K562 (cell line): ENCODE measurements around the gene WDR18. TPM values are rescaled to one million over a fixed set of nuclear protein-coding genes. Genes with fewer than 3 reads are reported as not detected.

Source experiments
- DEAF1 ChIP-seq: fragments of 450-650 bp; formaldehyde crosslinking; IDR thresholded peaks from 2 replicates; pipeline ENCODE4 v1.4.0; 2020; ENCODE audit warnings: mild to moderate bottlenecking, moderate library complexity
- E2F3 ChIP-seq: fragments of 250-450 bp; sonication (Bioruptor Pico); IDR thresholded peaks from 2 replicates; pipeline ENCODE4 v1.4.0; 2020; ENCODE audit warnings: mild to moderate bottlenecking
- ELF4 ChIP-seq: fragments of 450-650 bp; formaldehyde crosslinking; IDR thresholded peaks from 2 replicates; pipeline ENCODE4 v1.4.0; 2022; ENCODE audit warnings: missing genetic modification characterization
- ERF ChIP-seq: fragments of 450-650 bp; formaldehyde crosslinking; IDR thresholded peaks from 2 replicates; pipeline ENCODE4 v1.4.0; 2020; ENCODE audit warnings: mild to moderate bottlenecking, mixed read lengths
- GATAD2B ChIP-seq: fragments of 450-650 bp; IDR thresholded peaks from 2 replicates; pipeline ENCODE4 v1.6.1; 2017; ENCODE audit warnings: mild to moderate bottlenecking, borderline replicate concordance
- HDAC2 ChIP-seq: fragments of 450-650 bp; IDR thresholded peaks from 2 replicates; pipeline ENCODE4 v1.6.1; 2016; ENCODE audit warnings: mild to moderate bottlenecking
- HMGN3 ChIP-seq: IDR thresholded peaks from 2 replicates; pipeline ENCODE4 v1.6.1; 2011; ENCODE audit warnings: borderline replicate concordance, low read depth, mild to moderate bottlenecking, mixed read lengths, low read length; ENCODE audit not compliant: insufficient read length; ENCODE audit errors: extremely low read depth
- HSF4 ChIP-seq: fragments of 250-450 bp; sonication (Bioruptor Pico); IDR thresholded peaks from 2 replicates; pipeline ENCODE4 v2.1.2; 2022; ENCODE audit warnings: mild to moderate bottlenecking, moderate library complexity, borderline replicate concordance
- MTA3 ChIP-seq: fragments of 450-650 bp; formaldehyde crosslinking; IDR thresholded peaks from 2 replicates; pipeline ENCODE4 v1.6.1; 2017; ENCODE audit warnings: mild to moderate bottlenecking, borderline replicate concordance
- NFRKB ChIP-seq: fragments of 450-650 bp; IDR thresholded peaks from 2 replicates; pipeline ENCODE4 v1.6.1; 2016; ENCODE audit warnings: low read depth
- POLR2G ChIP-seq: fragments of 200-400 bp; formaldehyde crosslinking; IDR thresholded peaks from 2 replicates; pipeline ENCODE4 v1.6.1; 2017; ENCODE audit warnings: low read depth, mild to moderate bottlenecking, antibody characterized with exemption, low read length, moderate library complexity
- POLR2H ChIP-seq: IDR thresholded peaks from 2 replicates; pipeline ENCODE4 v1.6.1; 2016; ENCODE audit warnings: missing genetic modification characterization, low read depth, mild to moderate bottlenecking, control low read depth, missing compliant biosample characterization, moderate library complexity
- RB1 ChIP-seq: fragments of 450-650 bp; IDR thresholded peaks from 2 replicates; pipeline ENCODE4 v1.6.1; 2017; ENCODE audit warnings: low read depth, mild to moderate bottlenecking
- SMAD3 ChIP-seq: fragments of 450-650 bp; formaldehyde crosslinking; conservative IDR thresholded peaks from 2 replicates; pipeline ENCODE4 v1.4.0; 2020; ENCODE audit warnings: mild to moderate bottlenecking
- SOX6 ChIP-seq: fragments of 450-650 bp; IDR thresholded peaks from 2 replicates; pipeline ENCODE4 v1.6.1; 2014; ENCODE audit warnings: mild to moderate bottlenecking
- TOE1 ChIP-seq, 2 experiments: fragments of 450-650 bp in 1 of 2; sonication (generic) in 1 of 2; formaldehyde crosslinking in 1 of 2; IDR thresholded peaks; 2 replicates each; pipeline versions ENCODE4 v1.7.1 to v1.8.0; 2016 to 2022; ENCODE audit warnings: borderline replicate concordance in 2 of 2, mild to moderate bottlenecking in 2 of 2, antibody characterized with exemption in 1 of 2, inconsistent platforms in 1 of 2, low read depth in 1 of 2, missing genetic modification reagents in 1 of 2, moderate library complexity in 1 of 2
- ZNF121 ChIP-seq: sonication (generic); formaldehyde crosslinking; conservative IDR thresholded peaks from 2 replicates; pipeline ENCODE4 v1.8.0; 2022; ENCODE audit warnings: missing genetic modification reagents
- ZNF263 ChIP-seq: sonication (generic); formaldehyde crosslinking; IDR thresholded peaks from 2 replicates; pipeline ENCODE4 v1.8.0; 2022; ENCODE audit warnings: mild to moderate bottlenecking, missing genetic modification reagents, borderline replicate concordance
- polyA plus RNA-seq, 8 experiments: library from polyadenylated mRNA; depleted of rRNA in 4 of 8; stranded (reverse) in 5 of 8; unstranded in 3 of 8; fragments of >200 nt; fragmentation: Nextera tagmentation in 2 of 8; fragmentation: Illumina TruSeq in 1 of 8; extraction: Ambion mirVana in 2 of 8; extraction: Trizol in 1 of 8; gene quantifications; 2 replicates each; pipeline versions ENCODE4 v1.2.1 to v1.2.3, GENCODE V29; 2011 to 2014; ENCODE audit warnings: inconsistent platforms in 1 of 8, missing spikeins in 1 of 8
- total RNA-seq, 7 experiments: library from RNA; depleted of rRNA in 6 of 7; stranded (reverse); fragments of >200 nt in 6 of 7; fragmentation: Illumina TruSeq in 2 of 7; extraction: Trizol in 2 of 7; gene quantifications; 2 replicates each; pipeline versions ENCODE4 v1.2.1 to v1.2.3, GENCODE V29; 2011 to 2021; ENCODE audit warnings: low replicate concordance in 1 of 7
- TF ChIP-seq, protein P1 (sequence below): sonication (generic); formaldehyde crosslinking; IDR thresholded peaks from 2 replicates; pipeline ENCODE4 v1.8.1; 2023; ENCODE audit warnings: mild to moderate bottlenecking, missing genetic modification reagents
- TF ChIP-seq, protein P2 (sequence below): IDR thresholded peaks from 2 replicates; pipeline ENCODE4 v1.6.1; 2011; ENCODE audit warnings: borderline replicate concordance, low read depth, mild to moderate bottlenecking, moderate library complexity, low read length; ENCODE audit not compliant: insufficient read depth, poor library complexity, severe bottlenecking

Gene WDR18
- total and polyA plus RNA-seq, 9 of the 15 experiments (the other 6 are each of a cell fraction or from before 2014, with no cell fraction given) = 0.65 to 181 (median 30.1) TPM

- TF ChIP-seq HMGN3 (peak; percentile 34), POLR2H (tag) (no peak), POLR2G (0 out of 2 replicates have a peak, but pooled peaks have one; percentile 26), TOE1 (IDR thresholded peaks at IDR 0.05; ENCODE audit: borderline replicate concordance) (0 out of 2 replicates have a peak, but pooled peaks have one; percentile 19), TOE1 (CRISPR knock-in tag; IDR thresholded peaks at IDR 0.05; ENCODE audit: borderline replicate concordance, low read depth) (no peak), ZNF263 (CRISPR knock-in tag) (peak; percentile 72; the same call in 1 of the 2 replicates), SOX6 (no peak), ERF (CRISPR knock-in tag) (0 out of 2 replicates have a peak, but pooled peaks have one; percentile 27), NFRKB (no peak), DEAF1 (CRISPR knock-in tag) (peak; percentile 71), E2F3 (CRISPR knock-in tag) (0 out of 2 replicates have a peak, but pooled peaks have one; percentile 26), RB1 (peak; percentile 81), SMAD3 (CRISPR knock-in tag) (0 out of 2 replicates have a peak, but pooled peaks have one; percentile 36), MTA3 (0 out of 2 replicates have a peak, but pooled peaks have one; percentile 69), HSF4 (CRISPR knock-in tag) (no peak), HDAC2 (0 out of 2 replicates have a peak, but pooled peaks have one; percentile 14), ELF4 (CRISPR knock-in tag) (no peak), ZNF121 (CRISPR knock-in tag) (peak; percentile 36; the same call in 1 of the 2 replicates), GATAD2B (peak; percentile 63; the same call in 1 of the 2 replicates)
- TF ChIP-seq, protein P1, sequence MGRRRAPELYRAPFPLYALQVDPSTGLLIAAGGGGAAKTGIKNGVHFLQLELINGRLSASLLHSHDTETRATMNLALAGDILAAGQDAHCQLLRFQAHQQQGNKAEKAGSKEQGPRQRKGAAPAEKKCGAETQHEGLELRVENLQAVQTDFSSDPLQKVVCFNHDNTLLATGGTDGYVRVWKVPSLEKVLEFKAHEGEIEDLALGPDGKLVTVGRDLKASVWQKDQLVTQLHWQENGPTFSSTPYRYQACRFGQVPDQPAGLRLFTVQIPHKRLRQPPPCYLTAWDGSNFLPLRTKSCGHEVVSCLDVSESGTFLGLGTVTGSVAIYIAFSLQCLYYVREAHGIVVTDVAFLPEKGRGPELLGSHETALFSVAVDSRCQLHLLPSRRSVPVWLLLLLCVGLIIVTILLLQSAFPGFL (CRISPR knock-in tag) = no peak
- TF ChIP-seq, protein P2, sequence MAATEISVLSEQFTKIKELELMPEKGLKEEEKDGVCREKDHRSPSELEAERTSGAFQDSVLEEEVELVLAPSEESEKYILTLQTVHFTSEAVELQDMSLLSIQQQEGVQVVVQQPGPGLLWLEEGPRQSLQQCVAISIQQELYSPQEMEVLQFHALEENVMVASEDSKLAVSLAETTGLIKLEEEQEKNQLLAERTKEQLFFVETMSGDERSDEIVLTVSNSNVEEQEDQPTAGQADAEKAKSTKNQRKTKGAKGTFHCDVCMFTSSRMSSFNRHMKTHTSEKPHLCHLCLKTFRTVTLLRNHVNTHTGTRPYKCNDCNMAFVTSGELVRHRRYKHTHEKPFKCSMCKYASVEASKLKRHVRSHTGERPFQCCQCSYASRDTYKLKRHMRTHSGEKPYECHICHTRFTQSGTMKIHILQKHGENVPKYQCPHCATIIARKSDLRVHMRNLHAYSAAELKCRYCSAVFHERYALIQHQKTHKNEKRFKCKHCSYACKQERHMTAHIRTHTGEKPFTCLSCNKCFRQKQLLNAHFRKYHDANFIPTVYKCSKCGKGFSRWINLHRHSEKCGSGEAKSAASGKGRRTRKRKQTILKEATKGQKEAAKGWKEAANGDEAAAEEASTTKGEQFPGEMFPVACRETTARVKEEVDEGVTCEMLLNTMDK = peak; percentile 63
Measured at GRCh38 chr19:1001538-1002166, 17.5 kb downstream of the WDR18 start (continued).
